CD4-positive, alpha-beta memory T cell (primary cell): ENCODE results near the gene IGFN1. TPM values are rescaled to one million over a fixed set of nuclear protein-coding genes. Genes with fewer than 3 reads are reported as not detected.

Source experiments
- CTCF ChIA-PET: fragments of 350-600 bp; sonication (Branson Sonifier 250); formaldehyde crosslinking; loops from one replicate; lab custom pipeline; 2021; ENCODE audit warnings: inconsistent platforms; ENCODE audit not compliant: partially characterized antibody; lab: Charles Lee
- POLR2A ChIA-PET: fragments of 350-600 bp; sonication (Branson Sonifier 250); formaldehyde crosslinking; loops from one replicate; lab custom pipeline; 2021; ENCODE audit not compliant: partially characterized antibody; lab: Charles Lee
- DNase-seq, 5 donors: peaks; one replicate each; pipeline versions ENCODE4 v3.0.0 to v3.0.0-alpha.2; 2020 to 2022; ENCODE audit warnings: mixed read lengths in 1 of 5
- H3K27ac ChIP-seq: one replicate; pipeline ENCODE4 v1.7.0; 2013; ENCODE audit warnings: low read depth, low read length
- H3K27me3 ChIP-seq: 2 replicates; pipeline ENCODE4 v1.7.0; 2013; ENCODE audit warnings: mild to moderate bottlenecking, low read length, moderate library complexity; ENCODE audit not compliant: insufficient read depth
- H3K36me3 ChIP-seq: 2 replicates; pipeline ENCODE4 v1.7.0; 2013; ENCODE audit warnings: mild to moderate bottlenecking, low read length, moderate library complexity; ENCODE audit not compliant: insufficient read depth
- H3K4me1 ChIP-seq: 2 replicates; pipeline ENCODE4 v1.7.0; 2013; ENCODE audit warnings: mild to moderate bottlenecking, low read length, moderate library complexity; ENCODE audit not compliant: insufficient read depth
- H3K4me3 ChIP-seq, 2 donors: one replicate each; pipeline ENCODE4 v1.7.0; 2013; ENCODE audit warnings: low read length in 2 of 2, mild to moderate bottlenecking in 1 of 2
- H3K9me3 ChIP-seq, 2 donors: one replicate each; pipeline ENCODE4 v1.7.0; 2013; ENCODE audit warnings: low read length in 2 of 2, control low read depth in 1 of 2; ENCODE audit not compliant: control insufficient read depth in 1 of 2
- H3K27ac Mint-ChIP-seq, 7 donors: one replicate each; pipeline ENCODE4 v1.8.0; 2020 to 2021; ENCODE audit warnings: mixed read lengths in 7 of 7, mild to moderate bottlenecking in 6 of 7, inconsistent platforms in 3 of 7, moderate library complexity in 3 of 7
- H3K27me3 Mint-ChIP-seq, 2 donors: one replicate each; pipeline ENCODE4 v1.8.0; 2020 to 2021; ENCODE audit warnings: mixed read lengths in 2 of 2
- H3K36me3 Mint-ChIP-seq, 2 donors: one replicate each; pipeline ENCODE4 v1.8.0; 2020 to 2021; ENCODE audit warnings: mixed read lengths in 2 of 2, inconsistent platforms in 1 of 2, mild to moderate bottlenecking in 1 of 2
- H3K4me1 Mint-ChIP-seq, 4 donors: one replicate each; pipeline ENCODE4 v1.8.0; 2020 to 2021; ENCODE audit warnings: mixed read lengths in 4 of 4, mild to moderate bottlenecking in 1 of 4
- H3K4me3 Mint-ChIP-seq, 8 donors: one replicate each; pipeline ENCODE4 v1.8.0; 2020 to 2021; ENCODE audit warnings: mixed read lengths in 8 of 8, mild to moderate bottlenecking in 7 of 8, moderate library complexity in 6 of 8, inconsistent platforms in 3 of 8
- H3K9me3 Mint-ChIP-seq, 8 donors: one replicate each; pipeline ENCODE4 v1.8.0; 2020 to 2021; ENCODE audit warnings: mixed read lengths in 8 of 8, mild to moderate bottlenecking in 5 of 8, inconsistent platforms in 3 of 8, moderate library complexity in 1 of 8
- intact Hi-C: fragments of 100-400 bp; cut with micrococcal nuclease; formaldehyde crosslinking; loops from one replicate; pipeline ENCODE4 v1.15.1; 2023
- polyA plus RNA-seq, 2 donors: library from polyadenylated mRNA; unstranded; fragments of 300-500 nt; fragmentation: Illumina TruSeq; gene quantifications; one replicate each; pipeline ENCODE4 v1.2.3, GENCODE V29; 2021
- total RNA-seq, 2 experiments: library from RNA; stranded (reverse); gene quantifications; one replicate each; pipeline ENCODE4 v1.2.3, GENCODE V29; 2021

Gene IGFN1
- total and polyA plus RNA-seq, 4 experiments from 2014 or later, result not detected

DNA sequence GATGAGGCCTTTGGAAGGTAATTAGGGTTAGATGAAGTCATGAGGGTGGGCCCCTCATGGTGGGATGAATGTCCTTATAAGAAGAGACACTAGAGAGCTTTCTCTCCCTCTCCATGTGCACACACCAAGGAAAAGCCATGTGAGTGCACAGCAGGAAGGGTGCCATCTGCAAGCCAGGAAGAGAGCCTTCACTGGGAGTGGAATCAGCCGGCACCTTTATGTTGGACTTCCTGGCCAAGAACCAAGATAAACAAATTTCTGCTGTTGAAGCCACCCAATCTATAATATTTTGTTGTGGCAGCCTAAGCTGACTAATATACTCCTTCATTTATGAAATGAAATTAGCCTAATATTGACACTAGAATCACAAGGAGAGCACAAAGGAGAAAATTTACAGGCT, 54.5 kb downstream of the IGFN1 start:
- DNase-seq, result no peak
- peaks cover 0 to 3% (median 0%) of the 10 kb centered on the region in 8 donors for H3K9me3 Mint-ChIP-seq
- H3K4me3 Mint-ChIP-seq, result no peak overlapping the region
- no peak overlapping the region for H3K27ac ChIP-seq
- intact Hi-C loops, result no loop called here
- no peaks in the 10 kb centered on the region for H3K4me1 Mint-ChIP-seq
- H3K27me3 Mint-ChIP-seq, result peaks cover 23 to 24% of the 10 kb centered on the region in 2 donors
- no peaks in the 10 kb centered on the region for H3K4me1 ChIP-seq
- H3K27ac Mint-ChIP-seq, result no peak overlapping the region
- peaks cover 5% of the 10 kb centered on the region for H3K27me3 ChIP-seq
- H3K36me3 ChIP-seq, result no peaks in the 10 kb centered on the region
- ChIA-PET POLR2A (no interaction called here), CTCF (interaction anchor here (1.8 kb wide), 1 partner anchor 9 kb away, joined by 6 read pairs; no protein-coding TSS in a partner anchor)
- no peaks in the 10 kb centered on the region for H3K36me3 Mint-ChIP-seq
- no peak overlapping the region for H3K4me3 ChIP-seq
- H3K9me3 ChIP-seq, result no peaks in the 10 kb centered on the region

DNA sequence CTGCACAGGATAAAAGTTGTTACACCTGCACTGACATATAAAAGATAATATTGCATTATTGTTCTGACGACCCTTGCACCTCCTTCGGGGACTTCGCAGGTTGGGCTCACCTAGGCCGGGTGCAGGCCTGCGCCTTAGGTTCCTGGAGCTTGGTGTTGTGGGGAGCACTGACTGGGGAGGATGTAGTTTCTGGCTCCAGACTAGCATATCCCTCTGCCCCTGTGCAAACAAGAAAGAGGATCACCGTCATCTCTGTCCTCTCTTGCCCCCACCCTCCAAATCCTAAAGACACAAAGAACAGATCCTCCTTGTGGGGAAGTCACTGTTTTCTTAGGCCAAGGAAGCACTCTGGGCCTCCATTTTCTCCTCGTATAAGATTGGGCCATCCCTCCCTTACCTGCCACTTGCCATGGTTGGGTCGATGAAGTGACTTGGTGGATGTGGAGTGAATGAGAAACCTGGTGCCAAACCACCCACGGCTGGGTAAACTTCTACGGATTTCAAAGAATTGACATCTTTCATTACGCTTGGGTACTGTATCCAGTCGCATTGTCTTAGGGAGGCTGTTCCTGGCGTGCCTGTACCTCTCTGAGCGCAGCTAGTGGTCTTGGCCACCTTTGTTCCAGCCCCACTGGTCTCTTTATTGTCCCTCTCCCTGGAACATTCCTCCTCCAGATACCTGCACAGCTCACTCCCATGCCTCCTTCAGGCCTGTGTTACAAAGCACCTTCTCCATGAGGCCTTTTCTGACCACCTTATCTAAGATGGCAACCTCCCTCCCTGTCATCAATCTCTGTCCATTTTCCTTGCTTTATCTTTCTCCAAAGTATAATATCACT, 58.3 kb downstream of the IGFN1 start:
- POLR2A ChIA-PET, result no interaction called here
- DNase-seq, result no peak
- no peak overlapping the region for H3K4me3 Mint-ChIP-seq
- Histone ChIP-seq H3K4me1 (no peaks in the 10 kb centered on the region), H3K27me3 (no peaks in the 10 kb centered on the region), H3K4me3 (no peak overlapping the region), H3K36me3 (no peaks in the 10 kb centered on the region), H3K27ac (no peak overlapping the region), H3K9me3 (no peaks in the 10 kb centered on the region)
- CTCF ChIA-PET, result no interaction called here
- intact Hi-C loops, result no loop called here
- no peaks in the 10 kb centered on the region for H3K4me1 Mint-ChIP-seq
- H3K36me3 Mint-ChIP-seq, result no peaks in the 10 kb centered on the region
- no peaks in the 10 kb centered on the region for H3K9me3 Mint-ChIP-seq
- H3K27ac Mint-ChIP-seq, result no peak overlapping the region
- peaks cover 13 to 16% of the 10 kb centered on the region in 2 donors for H3K27me3 Mint-ChIP-seq

DNA sequence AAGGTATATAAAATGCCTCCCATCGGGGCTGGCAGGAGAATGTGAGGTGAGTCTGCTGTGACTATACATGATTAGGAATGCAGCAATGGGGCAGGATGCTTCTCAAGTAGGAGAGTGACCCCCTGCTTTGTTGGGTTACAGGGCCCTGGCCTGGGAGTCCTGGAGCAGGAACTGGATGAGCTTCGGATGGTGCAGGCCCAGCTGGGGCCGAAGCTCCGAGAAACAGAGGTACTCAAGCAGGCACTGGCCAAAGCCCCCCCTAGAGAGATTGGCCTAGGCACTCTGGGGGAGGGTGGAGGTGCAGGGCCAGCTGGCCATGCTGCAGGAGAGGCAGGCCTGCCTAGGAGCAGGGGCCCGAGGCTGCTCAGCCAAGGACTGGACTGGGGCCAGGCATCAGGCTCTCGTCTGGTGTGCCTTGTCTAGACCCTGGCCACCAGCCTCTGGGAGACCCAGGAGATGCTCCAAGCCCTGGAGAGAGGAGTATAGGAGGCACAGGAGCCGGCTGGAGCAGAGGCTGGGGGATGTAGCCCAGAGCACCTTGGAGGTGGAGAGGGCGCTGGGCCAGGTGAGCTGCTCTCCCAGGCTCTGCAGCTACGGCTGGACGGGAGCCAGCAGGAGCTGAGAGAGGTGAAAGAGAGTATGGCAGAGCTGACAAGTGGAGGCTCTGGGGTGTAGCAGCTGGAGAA, 59.8 kb downstream of the IGFN1 start:
- Mint-ChIP-seq H3K4me1 (no peaks in the 10 kb centered on the region), H3K27ac (peak overlapping the region in 1 of 7 donors; percentile 31), H3K9me3 (no peaks in the 10 kb centered on the region), H3K36me3 (no peaks in the 10 kb centered on the region), H3K4me3 (no peak overlapping the region), H3K27me3 (peaks cover 6 to 10% of the 10 kb centered on the region in 2 donors)
- CTCF ChIA-PET, result no interaction called here
- no peak overlapping the region for H3K4me3 ChIP-seq
- H3K36me3 ChIP-seq, result no peaks in the 10 kb centered on the region
- POLR2A ChIA-PET, result no interaction called here
- H3K4me1 ChIP-seq, result no peaks in the 10 kb centered on the region
- H3K27ac ChIP-seq, result no peak overlapping the region
- H3K9me3 ChIP-seq, result no peaks in the 10 kb centered on the region
- H3K27me3 ChIP-seq, result no peaks in the 10 kb centered on the region
- intact Hi-C loops, result no loop called here
- DNase-seq, result no peak

DNA sequence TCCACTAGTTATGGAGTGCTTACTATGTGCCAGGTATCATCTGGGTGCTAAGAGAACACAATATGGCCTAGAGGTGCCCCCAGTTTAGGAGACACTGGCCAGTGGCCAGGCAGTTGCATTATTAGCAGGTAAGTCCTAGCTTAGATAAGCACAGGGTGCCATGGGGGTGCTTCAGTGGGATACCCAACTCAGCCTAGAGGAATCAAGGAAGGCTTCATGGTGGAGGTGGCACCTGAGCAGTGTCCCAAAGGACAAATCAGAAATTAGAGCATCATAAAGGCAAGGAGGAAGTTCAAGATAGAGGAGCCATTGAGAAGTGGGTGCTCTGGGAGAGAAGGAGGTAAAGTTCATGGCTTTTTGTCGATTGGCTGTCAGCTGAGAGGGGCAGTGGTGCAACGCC, 60.8 kb downstream of the IGFN1 start:
- H3K4me3 ChIP-seq, result no peak overlapping the region
- H3K27ac Mint-ChIP-seq, result no peak overlapping the region
- no peaks in the 10 kb centered on the region for H3K4me1 Mint-ChIP-seq
- H3K27me3 Mint-ChIP-seq, result peaks cover 6 to 9% of the 10 kb centered on the region in 2 donors
- no peaks in the 10 kb centered on the region for H3K9me3 ChIP-seq
- H3K27ac ChIP-seq, result no peak overlapping the region
- H3K36me3 Mint-ChIP-seq, result no peaks in the 10 kb centered on the region
- no peaks in the 10 kb centered on the region for H3K4me1 ChIP-seq
- H3K4me3 Mint-ChIP-seq, result peak overlapping the region in 1 of 8 donors; percentile 32
- no peaks in the 10 kb centered on the region for H3K27me3 ChIP-seq
- ChIA-PET CTCF (interaction anchor here (0.6 kb wide), 1 partner anchor 616 kb away, joined by 3 read pairs; no protein-coding TSS in a partner anchor), POLR2A (no interaction called here)
- DNase-seq, result no peak
- H3K9me3 Mint-ChIP-seq, result no peaks in the 10 kb centered on the region
- intact Hi-C loops, result no loop called here
- H3K36me3 ChIP-seq, result no peaks in the 10 kb centered on the region

DNA sequence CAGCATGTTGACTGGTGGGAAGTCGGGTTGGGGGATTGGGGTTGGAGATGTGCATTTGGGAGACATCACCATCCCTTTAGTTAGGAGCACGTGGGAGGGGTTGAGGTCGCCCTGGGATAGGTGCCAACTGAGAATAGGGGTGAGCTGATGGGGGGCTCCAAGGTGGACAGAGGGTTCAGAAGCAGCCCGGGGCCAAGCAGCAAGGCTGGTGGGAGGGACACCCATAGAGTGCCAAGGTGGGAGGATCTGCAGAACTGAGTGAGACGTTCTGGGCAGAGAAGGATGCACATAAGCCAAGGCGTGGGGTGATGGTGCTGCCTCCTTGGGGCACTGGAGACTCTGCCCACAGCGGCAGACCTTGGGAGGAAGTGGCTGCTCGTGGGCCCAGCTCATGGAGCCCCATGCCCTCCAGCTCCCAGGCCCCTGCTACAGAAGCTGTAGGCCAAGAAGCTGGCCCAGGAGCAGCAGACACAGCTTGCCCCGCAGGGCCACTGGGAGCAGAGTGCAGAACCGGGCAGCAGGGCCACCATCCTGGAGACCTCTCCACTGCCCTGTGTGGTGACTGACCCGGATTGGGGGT, 61.3 kb downstream of the IGFN1 start:
- no peak overlapping the region for H3K27ac ChIP-seq
- no peaks in the 10 kb centered on the region for H3K36me3 Mint-ChIP-seq
- no peaks in the 10 kb centered on the region for H3K4me1 Mint-ChIP-seq
- H3K9me3 ChIP-seq, result no peaks in the 10 kb centered on the region
- DNase-seq, result no peak
- no peak overlapping the region for H3K4me3 Mint-ChIP-seq
- H3K36me3 ChIP-seq, result no peaks in the 10 kb centered on the region
- no peak overlapping the region for H3K4me3 ChIP-seq
- no peaks in the 10 kb centered on the region for H3K4me1 ChIP-seq
- H3K27me3 ChIP-seq, result no peaks in the 10 kb centered on the region
- H3K9me3 Mint-ChIP-seq, result no peaks in the 10 kb centered on the region
- POLR2A ChIA-PET, result no interaction called here
- no peak overlapping the region for H3K27ac Mint-ChIP-seq
- CTCF ChIA-PET, result interaction anchor here (0.6 kb wide), 1 partner anchor 616 kb away, joined by 3 read pairs; no protein-coding TSS in a partner anchor
- peaks cover 6 to 8% of the 10 kb centered on the region in 2 donors for H3K27me3 Mint-ChIP-seq
- intact Hi-C loops, result no loop called here

DNA sequence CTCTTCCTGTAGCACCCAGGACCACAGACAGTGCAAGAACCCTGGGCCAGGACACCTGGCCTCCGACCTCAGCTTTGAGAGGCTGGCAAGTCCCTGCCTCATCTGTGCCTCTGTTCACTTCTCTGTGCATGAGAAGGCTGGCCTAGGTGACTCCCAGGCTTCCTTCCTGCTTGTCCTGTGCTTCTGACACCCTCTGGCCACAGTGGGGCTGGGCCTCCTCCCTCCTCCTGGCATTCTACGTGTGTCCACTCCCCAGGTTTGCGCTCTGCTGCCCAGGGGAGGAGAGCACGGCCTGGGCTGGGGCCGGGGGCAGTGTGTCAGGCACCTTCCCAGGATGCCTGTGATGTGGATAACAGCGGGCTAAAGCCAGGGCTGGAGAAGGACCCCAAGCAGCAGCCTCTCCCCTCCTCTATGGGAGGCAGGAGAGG, 62.3 kb downstream of the IGFN1 start:
- H3K36me3 Mint-ChIP-seq, result no peaks in the 10 kb centered on the region
- H3K27ac ChIP-seq, result no peak overlapping the region
- H3K27ac Mint-ChIP-seq, result no peak overlapping the region
- no peaks in the 10 kb centered on the region for H3K4me1 ChIP-seq
- no peak overlapping the region for H3K4me3 ChIP-seq
- H3K27me3 Mint-ChIP-seq, result peaks cover 6 to 8% of the 10 kb centered on the region in 2 donors
- no peaks in the 10 kb centered on the region for H3K9me3 ChIP-seq
- no peaks in the 10 kb centered on the region for H3K36me3 ChIP-seq
- H3K27me3 ChIP-seq, result no peaks in the 10 kb centered on the region
- ChIA-PET POLR2A (no interaction called here), CTCF (no interaction called here)
- no peak for DNase-seq
- no peaks in the 10 kb centered on the region for H3K4me1 Mint-ChIP-seq
- no peaks in the 10 kb centered on the region for H3K9me3 Mint-ChIP-seq
- intact Hi-C loops, result no loop called here
- H3K4me3 Mint-ChIP-seq, result no peak overlapping the region

DNA sequence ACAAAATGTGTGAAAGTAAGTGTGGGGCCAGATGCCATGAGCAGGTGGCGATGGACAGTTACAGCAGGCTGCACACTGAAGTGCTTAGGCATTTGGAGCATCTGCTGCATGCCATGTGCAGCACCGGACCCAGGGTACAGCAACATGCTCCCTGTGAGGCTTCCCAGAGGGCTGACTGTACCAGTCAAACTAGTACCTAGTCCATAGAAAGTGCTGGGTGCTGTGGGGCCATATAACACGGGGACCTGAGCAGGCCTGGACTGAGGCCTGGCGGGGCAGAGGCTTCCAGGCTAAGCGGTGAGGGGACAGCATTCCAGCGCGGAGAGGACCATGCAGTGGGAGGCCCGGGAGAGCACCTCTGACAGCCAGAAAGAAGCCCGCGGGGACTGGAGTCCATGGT, 62.8 kb downstream of the IGFN1 start:
- Mint-ChIP-seq H3K4me3 (no peak overlapping the region), H3K9me3 (no peaks in the 10 kb centered on the region), H3K27ac (no peak overlapping the region), H3K36me3 (no peaks in the 10 kb centered on the region), H3K27me3 (peaks cover 6 to 8% of the 10 kb centered on the region in 2 donors), H3K4me1 (no peaks in the 10 kb centered on the region)
- intact Hi-C loops, result no loop called here
- Histone ChIP-seq H3K27ac (no peak overlapping the region), H3K4me1 (no peaks in the 10 kb centered on the region), H3K27me3 (no peaks in the 10 kb centered on the region), H3K4me3 (no peak overlapping the region), H3K36me3 (no peaks in the 10 kb centered on the region), H3K9me3 (no peaks in the 10 kb centered on the region)
- ChIA-PET CTCF (interaction anchor here (1.6 kb wide), 1 partner anchor 8 kb away, joined by 6 read pairs; no protein-coding TSS in a partner anchor), POLR2A (no interaction called here)
- no peak for DNase-seq
